ENCODE data around the gene SGCE. TPM values are rescaled to one million over a fixed set of nuclear protein-coding genes. Genes with fewer than 3 reads are reported as not detected.
"Not testable (repeated sequence)": the region's sequence is repeated elsewhere in the genome, so short reads cannot be mapped to it uniquely, and the experiment has no call there.

The SGCE gene
- 166 and 202 TPM in 2 replicates for total RNA-seq (2014; rRNA removed; shearing (Covaris generic))

- peak; percentile 79 for DNase-seq (ENCODE audit: low read depth)
Observed at GRCh38 chr7:94655848-94656657, at the start of gene SGCE. Gene SGCE, minus strand, starts transcription at chr7:94656133. Its CDS starts 35 bp downstream, at chr7:94656098.

DNA sequence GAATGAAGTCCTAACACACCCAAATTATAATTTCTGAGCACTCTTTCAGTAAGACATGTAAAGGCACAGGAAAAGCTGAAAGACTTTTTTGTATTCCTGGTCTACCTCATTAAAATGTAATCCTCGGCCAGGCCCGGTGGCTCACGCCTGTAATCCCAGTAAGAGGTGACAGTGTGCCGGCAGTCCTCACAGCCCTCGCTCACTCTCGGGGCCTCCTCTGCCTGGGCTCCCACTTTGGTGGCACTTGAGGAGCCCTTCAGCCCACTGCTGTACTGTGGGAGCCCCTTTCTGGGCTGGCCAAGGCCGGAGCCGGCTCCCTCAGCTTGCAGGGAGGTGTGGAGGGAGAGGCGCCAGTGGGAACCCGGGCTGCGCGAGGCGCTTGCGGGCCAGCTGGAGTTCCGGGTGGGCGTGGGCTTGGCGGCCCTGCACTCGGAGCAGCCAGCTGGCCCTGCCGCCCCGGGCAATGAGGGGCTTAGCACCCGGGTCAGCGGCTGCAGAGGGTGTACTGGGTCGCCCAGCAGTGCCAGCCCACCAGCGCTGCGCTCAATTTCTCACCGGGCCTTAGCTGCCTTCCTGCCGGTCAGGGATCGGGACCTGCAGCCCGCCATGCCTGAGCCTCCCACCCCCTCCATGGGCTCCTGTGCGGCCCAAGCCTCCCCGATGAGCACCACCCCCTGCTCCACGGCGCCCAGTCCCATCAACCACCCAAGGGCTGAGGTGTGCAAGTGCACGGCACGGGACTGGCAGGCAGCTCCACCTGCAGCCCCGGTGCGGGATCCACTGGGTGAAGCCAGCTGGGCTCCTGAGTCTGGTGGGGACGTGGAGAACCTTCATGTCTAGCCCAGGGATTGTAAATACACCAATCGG is 49.5 kb upstream of the SGCE start:
- not testable (repeated sequence) for DNase-seq (ENCODE audit: low read depth)

- peak; percentile 90 for DNase-seq (ENCODE audit: low read depth)
Observed at GRCh38 chr7:94701555-94701973, 45.6 kb upstream of the SGCE start.

DNA sequence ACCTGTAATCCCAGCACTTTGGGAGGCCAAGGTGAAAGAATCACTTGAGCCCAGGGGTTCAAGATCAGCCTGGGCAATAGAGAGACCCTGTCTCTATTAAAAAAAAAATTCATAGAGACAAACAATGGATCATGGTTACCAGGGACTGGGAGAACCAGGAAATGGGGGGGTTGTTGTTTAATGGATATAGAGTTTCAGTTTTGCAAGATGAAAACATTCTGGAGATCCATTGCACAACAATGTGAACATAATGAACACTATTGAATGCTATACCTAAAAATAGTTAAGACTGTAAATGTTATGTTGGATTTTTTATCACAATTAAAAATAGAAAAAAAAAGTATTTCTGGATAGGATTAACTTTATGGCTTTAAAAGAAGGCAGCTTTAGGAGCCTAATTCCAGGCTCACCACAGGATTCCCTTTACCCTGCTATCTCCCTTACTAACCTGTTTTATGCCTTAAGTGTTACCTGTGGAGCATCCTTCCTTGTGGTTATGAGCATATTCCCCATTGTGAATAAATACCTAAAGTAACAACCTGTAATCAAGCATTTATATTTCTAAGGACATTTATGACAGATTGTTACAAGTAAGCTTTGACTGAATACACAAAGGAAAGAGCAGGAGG is 45.1 kb upstream of the SGCE start:
- DNase-seq (ENCODE audit: low read depth), result peak; percentile 15

GRCh38 chr7:94698275-94698674 is 42.3 kb upstream of the SGCE start:
- DNase-seq (ENCODE audit: low read depth), result peak; percentile 80

- peak; percentile 96 for DNase-seq (ENCODE audit: low read depth)
Observed at GRCh38 chr7:94697035-94697974, 41.4 kb upstream of the SGCE start.

- no peak for DNase-seq (ENCODE audit: low read depth)
Observed at GRCh38 chr7:94687810-94688209, 31.9 kb upstream of the SGCE start.

GRCh38 chr7:94687076-94687475 is 31.1 kb upstream of the SGCE start:
- DNase-seq (ENCODE audit: low read depth), result no peak

- DNase-seq (ENCODE audit: low read depth), result no peak
Observed at GRCh38 chr7:94683066-94683465, 27.1 kb upstream of the SGCE start.

GRCh38 chr7:94679358-94679757 is 23.4 kb upstream of the SGCE start:
- DNase-seq (ENCODE audit: low read depth), result no peak

DNA sequence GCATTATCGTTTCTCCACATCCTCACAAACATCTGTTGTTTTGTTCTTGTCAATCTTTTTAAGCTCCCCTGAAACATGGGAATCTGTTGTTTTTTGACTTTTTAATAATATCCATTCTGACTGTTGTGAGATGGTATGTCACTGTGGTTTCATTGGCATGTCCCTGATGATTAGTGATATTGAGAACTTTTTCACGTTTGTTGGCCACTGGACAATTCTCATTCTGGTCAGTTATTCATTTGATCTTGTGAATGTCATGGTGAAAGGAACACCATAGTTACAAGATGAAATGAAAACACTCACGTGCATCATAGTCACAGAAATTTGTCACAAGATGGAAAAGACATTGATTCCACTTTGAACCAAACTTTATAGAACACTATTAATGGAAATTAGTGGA is 20.5 kb upstream of the SGCE start:
- DNase-seq (ENCODE audit: low read depth), result peak; percentile 11

DNA sequence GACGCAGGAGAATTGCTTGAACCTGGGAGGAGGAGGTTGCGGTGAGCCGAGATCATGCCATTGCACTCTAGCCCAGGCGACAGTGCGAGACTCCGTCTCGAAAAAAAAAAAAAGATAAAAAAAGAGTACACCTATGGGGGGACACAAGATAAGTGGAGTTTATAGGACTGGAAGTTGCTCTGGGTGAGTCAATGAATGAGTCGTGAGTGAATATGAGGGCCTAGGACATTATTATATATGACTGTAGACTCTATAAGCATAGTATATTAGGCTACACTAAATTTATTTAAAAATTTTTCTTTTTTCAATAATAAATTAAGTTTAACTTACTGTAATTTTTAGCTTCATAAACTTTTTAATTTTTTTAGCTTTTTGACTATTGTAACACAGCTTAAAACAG is 19.4 kb upstream of the SGCE start:
- no peak for DNase-seq (ENCODE audit: low read depth)

DNA sequence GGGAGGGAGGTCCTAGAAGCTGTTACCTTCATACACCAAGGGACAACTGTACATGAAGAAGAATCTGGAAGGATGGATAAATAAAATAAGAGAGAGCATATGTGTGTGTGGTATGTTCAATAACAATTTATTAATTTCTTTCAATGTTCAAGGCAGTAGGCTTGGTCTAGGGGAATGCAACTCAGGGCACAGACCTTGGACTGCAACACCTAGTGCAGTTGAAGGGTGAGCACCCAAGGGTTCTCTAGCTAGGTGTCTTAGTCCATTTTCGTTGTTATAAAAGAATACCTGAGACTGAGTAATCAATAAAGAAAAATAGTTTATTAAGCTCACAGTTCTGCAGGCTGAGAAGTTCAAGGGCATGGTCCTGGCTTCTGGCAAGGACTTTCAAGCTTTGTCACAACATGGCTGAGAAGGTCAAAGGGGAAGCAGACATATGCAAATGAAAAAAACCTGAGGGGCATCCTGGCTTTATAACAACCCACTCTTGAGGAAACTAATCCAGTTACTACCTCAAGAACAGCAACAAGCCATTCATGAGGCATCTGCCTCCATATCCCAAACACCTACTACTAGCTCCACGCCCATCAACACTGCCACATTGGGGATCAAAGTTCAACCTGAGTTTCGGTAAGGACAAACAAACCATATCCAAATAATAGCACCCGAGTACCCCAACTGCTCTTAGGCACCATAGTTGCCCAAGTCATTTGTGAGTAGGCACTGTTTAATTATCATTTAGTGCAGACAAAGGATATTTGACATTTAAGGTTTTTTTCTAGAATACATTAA is 15.7 kb upstream of the SGCE start:
- DNase-seq (ENCODE audit: low read depth), result no peak

DNA sequence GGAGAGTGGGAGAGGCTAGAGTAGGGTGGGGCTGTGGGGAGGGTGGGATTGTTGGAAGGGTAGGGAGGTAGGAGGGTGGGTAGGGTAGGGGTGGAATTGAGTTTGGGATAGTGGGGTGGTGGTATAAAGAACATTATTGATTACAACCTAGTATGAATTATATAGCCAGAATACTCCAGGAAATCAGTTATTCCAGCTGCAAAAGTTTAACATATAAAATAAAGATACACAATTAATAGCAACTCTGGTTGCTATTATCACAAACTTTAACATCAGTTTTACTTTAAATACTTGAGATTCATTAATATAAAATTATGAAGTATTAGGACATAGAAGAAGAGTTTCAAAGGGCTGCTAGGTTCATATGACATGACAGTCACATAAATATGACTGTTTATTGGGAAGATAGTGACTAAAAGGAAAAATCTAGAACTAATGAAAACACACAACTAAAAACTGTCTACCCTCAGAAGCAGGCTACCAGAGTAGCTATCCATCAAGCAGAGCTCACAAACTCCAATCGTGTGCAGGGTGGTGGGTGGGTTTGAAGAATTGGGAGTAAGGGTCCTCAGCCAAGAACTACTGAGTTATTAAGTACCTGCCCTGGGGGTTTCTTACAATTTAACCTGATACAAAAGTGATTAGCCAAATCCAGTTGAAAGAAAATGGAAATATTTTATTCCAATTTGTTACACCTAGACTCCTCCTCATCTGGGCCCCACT is 14.0 kb upstream of the SGCE start:
- no peak for DNase-seq (ENCODE audit: low read depth)

GRCh38 chr7:94666879-94667587 is 11.1 kb upstream of the SGCE start:
- DNase-seq (ENCODE audit: low read depth), result no peak

GRCh38 chr7:94665426-94665825 is 9.5 kb upstream of the SGCE start:
- no peak for DNase-seq (ENCODE audit: low read depth)

GRCh38 chr7:94664023-94664422 is 8.1 kb upstream of the SGCE start:
- no peak for DNase-seq (ENCODE audit: low read depth)

GRCh38 chr7:94662548-94662947 is 6.6 kb upstream of the SGCE start:
- peak; percentile 74 for DNase-seq (ENCODE audit: low read depth)

- no peak for DNase-seq (ENCODE audit: low read depth)
Observed at GRCh38 chr7:94660006-94660405, 4.1 kb upstream of the SGCE start.
